GM10266 (cell line): ENCODE data around the gene HCAR3.

ENCODE experiments used
- DNase-seq: peaks from one replicate; pipeline ENCODE4 v3.0.0; 2012; ENCODE audit errors: extremely low spot score
- TF ChIP-seq, protein P1 (sequence below): IDR thresholded peaks from 2 replicates; pipeline ENCODE4 v1.5.1; 2012; ENCODE audit warnings: mild to moderate bottlenecking, low read depth; ENCODE audit not compliant: control insufficient read depth, insufficient read depth; ENCODE audit errors: missing control alignments

HCAR3 gene

DNA sequence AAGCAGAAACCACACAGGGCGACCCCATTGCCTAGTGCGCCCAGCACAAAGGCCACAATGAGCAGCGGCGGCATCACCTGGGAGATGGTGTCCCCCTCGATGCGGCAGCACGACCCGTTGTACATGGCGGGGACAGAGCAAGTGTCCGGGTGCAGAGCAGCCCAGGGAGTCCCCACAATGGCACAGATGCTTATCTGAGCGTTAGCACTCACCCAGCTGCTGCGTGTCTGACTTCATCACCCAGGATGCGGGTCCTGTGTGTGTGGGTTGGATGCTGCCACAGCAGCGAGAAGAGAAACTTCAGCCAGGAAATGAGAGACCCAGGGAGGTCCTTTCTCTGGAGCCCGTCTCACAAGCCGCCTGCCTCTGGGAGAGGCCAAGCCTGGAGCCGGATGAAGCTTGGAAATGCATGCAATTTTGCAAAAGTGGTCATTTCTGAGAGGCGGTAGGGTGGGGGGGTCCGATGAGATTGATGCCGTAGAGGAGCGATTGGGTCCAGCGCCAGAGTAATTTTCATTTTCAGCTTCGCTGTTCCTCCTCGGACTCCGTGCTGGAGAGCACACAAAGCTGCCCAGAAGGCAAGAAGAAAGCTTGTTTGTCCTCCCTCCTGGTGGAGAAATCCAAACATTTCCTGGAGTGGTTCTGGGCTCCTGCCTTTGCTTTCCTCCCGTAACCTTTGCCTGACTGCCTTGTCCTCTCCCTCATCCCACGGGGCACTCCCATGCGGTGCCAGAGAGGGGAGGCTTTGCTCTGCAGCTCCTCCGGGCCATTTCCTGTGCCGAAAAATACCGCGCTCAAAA, 13.8 kb upstream of the HCAR3 start, which contains the start of gene HCAR1:
Gene HCAR1, minus strand, starts transcription at position 630 of the 800 bp plus-strand sequence. Its CDS starts 505 bp downstream, at position 125.
- no peak for DNase-seq
- TF ChIP-seq, protein P1, sequence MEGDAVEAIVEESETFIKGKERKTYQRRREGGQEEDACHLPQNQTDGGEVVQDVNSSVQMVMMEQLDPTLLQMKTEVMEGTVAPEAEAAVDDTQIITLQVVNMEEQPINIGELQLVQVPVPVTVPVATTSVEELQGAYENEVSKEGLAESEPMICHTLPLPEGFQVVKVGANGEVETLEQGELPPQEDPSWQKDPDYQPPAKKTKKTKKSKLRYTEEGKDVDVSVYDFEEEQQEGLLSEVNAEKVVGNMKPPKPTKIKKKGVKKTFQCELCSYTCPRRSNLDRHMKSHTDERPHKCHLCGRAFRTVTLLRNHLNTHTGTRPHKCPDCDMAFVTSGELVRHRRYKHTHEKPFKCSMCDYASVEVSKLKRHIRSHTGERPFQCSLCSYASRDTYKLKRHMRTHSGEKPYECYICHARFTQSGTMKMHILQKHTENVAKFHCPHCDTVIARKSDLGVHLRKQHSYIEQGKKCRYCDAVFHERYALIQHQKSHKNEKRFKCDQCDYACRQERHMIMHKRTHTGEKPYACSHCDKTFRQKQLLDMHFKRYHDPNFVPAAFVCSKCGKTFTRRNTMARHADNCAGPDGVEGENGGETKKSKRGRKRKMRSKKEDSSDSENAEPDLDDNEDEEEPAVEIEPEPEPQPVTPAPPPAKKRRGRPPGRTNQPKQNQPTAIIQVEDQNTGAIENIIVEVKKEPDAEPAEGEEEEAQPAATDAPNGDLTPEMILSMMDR: no peak

DNA sequence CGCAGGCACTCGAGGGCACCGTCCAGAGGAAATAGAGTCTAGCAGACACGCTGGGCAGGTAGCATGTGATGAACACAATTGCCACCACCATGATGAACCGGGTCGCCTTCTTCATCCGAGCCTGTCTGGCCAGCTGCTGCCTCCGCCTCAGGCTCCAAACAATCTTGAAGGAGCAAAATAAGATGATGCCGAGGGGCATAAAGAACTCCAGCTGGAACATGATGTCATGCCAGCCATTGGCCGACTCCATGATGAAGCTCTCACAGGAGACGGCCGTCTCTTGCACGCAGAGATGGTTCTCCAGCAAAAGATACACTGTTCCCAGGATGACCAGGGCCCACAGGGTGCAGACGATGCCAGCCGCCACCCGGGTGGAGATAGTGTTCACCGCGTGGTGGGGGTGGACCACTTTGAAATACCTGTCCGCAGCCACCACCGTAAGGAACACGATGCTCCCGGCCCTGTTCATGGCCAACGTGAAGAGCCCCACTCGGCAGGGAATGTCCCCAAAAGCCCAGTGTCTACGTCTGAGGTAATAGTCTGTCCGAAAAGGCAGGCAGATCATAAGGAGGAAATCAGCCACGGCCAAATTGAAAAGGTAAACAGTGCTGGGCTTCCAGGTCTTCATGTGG, 13.1 kb upstream of the HCAR3 start:
- DNase-seq: no peak
- TF ChIP-seq, protein P1: no peak

DNA sequence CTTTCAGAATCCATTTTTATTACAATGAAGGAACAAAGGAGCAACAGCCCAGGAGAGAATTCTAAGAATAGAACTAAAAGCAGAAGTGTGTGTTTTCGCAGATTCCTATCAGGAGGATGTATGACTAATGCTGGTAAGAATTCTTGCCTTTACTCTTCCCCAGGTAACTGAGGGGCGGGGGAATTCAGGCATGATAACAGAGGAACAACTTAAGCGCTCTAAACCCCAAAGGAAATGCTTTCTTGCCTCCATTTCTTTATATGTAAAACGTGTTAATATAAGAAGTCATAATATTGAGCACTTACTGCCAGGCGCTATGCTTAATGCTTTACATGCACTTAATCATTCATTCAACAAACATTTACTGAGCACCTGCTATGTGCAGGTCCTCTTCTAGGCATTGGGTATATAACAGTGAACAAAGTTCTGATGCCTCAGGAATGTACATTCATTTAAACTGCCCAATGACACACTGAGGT, 9.5 kb upstream of the HCAR3 start:
- no peak for DNase-seq
- TF ChIP-seq, protein P1: no peak

DNA sequence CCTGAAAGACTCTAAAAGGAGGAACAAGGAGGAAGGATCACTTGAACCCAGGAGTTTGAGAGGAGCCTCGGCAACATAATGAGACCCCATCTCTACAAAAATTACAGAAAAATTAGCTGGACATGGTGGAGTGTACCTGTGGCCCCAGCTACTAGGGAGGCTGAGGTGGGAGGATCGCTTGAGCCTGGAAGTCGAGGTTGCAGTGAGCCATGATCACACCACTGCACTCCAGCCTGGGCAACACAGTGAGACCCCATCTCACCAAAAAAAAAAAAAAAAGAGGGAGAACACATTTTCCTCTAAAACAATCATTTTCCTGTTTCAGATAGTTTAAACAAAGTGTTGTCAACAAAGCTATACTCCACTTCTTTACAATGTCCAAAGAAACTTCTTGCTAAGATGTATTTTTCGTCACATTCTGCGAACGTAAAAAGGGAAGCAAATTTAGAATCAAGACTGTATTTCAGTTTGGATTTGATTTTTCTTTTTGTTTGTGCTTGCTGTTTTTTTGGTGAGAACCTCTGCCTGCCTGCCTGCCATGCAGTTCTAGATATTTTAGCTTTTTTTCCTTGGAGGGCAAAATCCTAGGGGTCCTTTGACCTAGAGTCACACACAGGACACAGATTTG, 9.0 kb upstream of the HCAR3 start:
- TF ChIP-seq, protein P1: no peak
- DNase-seq: no peak

DNA sequence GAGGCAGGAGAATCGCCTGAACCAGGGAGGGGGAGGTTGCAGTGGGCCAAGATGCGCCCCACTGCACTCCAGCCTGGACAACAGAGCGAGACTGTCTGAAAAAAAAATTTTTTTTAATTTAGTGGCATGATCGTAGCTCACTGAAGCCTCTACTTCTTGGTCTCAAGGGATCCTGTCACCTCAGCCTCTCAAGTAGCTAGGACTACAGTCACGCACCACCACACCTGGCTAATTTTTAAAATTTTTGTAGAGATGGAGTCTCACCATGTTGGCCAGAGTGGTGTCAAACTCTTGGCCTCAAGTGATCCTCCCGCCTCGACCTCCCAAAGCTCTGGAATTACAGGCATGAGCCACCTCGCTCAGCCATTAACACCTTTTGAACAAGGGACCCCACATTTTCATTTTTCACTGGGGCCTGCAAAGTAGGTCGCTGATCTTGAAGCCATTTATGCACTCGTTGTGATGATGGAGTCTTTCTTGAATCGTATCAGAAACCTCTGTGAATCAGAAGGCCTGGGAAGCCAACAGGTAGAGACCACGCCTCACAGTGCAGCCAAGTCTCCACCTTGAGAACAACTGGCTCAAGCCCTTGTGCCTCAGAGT, 8.1 kb upstream of the HCAR3 start:
- DNase-seq: no peak
- TF ChIP-seq, protein P1: no peak

DNA sequence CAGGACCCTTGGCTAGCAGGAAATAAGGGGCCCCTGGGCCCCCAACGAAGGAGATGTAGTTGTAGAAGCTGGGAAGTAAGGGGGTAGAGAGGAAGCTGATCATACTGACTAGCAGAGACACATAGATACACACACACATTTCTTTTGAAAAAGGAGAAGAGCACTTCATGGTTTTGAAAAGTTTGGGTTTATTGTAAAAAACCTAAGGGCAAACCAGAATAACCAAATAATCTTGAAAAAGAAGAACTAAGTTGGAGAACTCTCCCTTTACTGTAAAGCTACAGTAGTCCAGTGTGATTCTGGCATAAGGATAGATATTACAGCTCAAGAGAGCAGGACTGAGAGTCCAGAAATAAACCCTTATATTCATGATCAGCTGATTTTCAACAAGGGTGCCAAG, 5.8 kb upstream of the HCAR3 start:
- no peak for DNase-seq
- TF ChIP-seq, protein P1: no peak
